ENCODE data around the gene AADACL2.

AADACL2 gene

DNA sequence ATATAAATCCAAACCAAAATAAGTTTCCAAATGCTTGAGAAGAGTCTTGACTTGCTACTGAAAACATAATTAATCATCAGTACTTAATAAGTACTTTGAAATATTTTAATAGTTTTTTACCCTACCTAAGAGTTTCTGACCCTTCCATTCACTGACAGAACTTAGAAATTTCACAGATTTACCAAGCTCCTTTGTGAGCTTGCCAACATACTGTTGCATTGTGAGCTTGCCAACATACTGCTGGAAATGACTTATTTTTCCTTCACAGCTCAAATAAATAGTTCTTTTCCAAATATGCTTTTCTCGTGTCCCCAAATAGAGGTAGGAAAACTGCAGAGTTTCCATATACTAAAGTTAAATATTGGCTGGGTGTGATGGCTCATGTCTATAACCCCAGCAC, 70.5 kb downstream of the AADACL2 start:
- in situ Hi-C loops (cut with MboI; ENCODE audit: low pct_unique_long_range_greater_than_20kb, low sequenced_read_pairs, unreplicated experiment), result no loop called here
- no peak for DNase-seq (ENCODE audit: low spot score)
- TF ChIP-seq, protein P1, sequence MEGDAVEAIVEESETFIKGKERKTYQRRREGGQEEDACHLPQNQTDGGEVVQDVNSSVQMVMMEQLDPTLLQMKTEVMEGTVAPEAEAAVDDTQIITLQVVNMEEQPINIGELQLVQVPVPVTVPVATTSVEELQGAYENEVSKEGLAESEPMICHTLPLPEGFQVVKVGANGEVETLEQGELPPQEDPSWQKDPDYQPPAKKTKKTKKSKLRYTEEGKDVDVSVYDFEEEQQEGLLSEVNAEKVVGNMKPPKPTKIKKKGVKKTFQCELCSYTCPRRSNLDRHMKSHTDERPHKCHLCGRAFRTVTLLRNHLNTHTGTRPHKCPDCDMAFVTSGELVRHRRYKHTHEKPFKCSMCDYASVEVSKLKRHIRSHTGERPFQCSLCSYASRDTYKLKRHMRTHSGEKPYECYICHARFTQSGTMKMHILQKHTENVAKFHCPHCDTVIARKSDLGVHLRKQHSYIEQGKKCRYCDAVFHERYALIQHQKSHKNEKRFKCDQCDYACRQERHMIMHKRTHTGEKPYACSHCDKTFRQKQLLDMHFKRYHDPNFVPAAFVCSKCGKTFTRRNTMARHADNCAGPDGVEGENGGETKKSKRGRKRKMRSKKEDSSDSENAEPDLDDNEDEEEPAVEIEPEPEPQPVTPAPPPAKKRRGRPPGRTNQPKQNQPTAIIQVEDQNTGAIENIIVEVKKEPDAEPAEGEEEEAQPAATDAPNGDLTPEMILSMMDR (IDR thresholded peaks at IDR 0.05; ENCODE audit: extremely low read depth, insufficient read depth, missing control alignments), result no peak

DNA sequence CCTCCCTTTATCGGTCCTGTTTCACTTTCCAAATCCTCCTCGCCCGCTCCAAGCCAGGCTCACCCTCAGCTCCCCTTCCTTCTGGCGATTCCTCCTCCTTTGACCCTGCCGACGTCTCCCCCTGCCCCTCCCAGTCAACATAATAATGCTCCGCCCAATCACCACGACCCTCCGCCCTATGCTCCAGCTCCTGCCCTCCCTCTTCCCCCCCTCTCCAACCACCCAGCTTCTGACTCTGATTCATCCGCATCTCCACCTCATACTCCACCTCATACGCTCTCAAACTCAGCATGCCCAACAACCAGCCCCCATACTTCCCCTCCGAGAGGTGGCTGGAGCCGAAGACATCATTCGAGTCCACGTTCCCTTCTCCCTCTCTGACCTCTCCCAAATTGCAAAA, 73.1 kb downstream of the AADACL2 start:
- no peak for DNase-seq (ENCODE audit: low spot score)
- TF ChIP-seq, protein P1 (IDR thresholded peaks at IDR 0.05; ENCODE audit: extremely low read depth, insufficient read depth, missing control alignments), result no peak
- in situ Hi-C loops (cut with MboI; ENCODE audit: low pct_unique_long_range_greater_than_20kb, low sequenced_read_pairs, unreplicated experiment), result no loop called here
